Cardiac fibroblast (primary cell): ENCODE results near the gene CST9L.

Experiments
- DNase-seq, 2 donors: peaks; one replicate each; pipeline versions ENCODE4 v3.0.0 to v3.0.0-alpha.2; 2010; ENCODE audit warnings: low read depth in 2 of 2
- H3K4me3 ChIP-seq, 2 donors: replicated peaks in 1 of 2; 1 replicate in 1 of 2; 2 replicates in 1 of 2; pipeline ENCODE4 v1.5.1; 2011; ENCODE audit warnings: low read depth in 2 of 2, low read length in 2 of 2, mild to moderate bottlenecking in 2 of 2, moderate library complexity in 1 of 2
- CTCF ChIP-seq: IDR thresholded peaks from one replicate; pipeline ENCODE4 v1.5.1; 2011; ENCODE audit warnings: low read depth, mild to moderate bottlenecking, low read length, inconsistent platforms

CST9L gene

GRCh38 chr20:23568320-23568970 lies at the start of gene CST9L:
Gene CST9L (minus strand): TSS chr20:23568484. CDS start chr20:23568450, 34 bp downstream.
- no peak for DNase-seq
- no peak for TF ChIP-seq CTCF
- no peak within 1 kb of the TSS for H3K4me3 ChIP-seq

- H3K4me3 ChIP-seq: no peak overlapping the region
- no peak for DNase-seq
- no peak for TF ChIP-seq CTCF
Measured at GRCh38 chr20:23614163-23614562, 45.9 kb upstream of the CST9L start.

- H3K4me3 ChIP-seq: no peak overlapping the region
- DNase-seq: peak; percentile 54 to 63
Measured at GRCh38 chr20:23613676-23614075, 45.4 kb upstream of the CST9L start.

GRCh38 chr20:23612396-23612795 lies 44.1 kb upstream of the CST9L start:
- no peak for DNase-seq
- no peak for TF ChIP-seq CTCF
- no peak overlapping the region for H3K4me3 ChIP-seq

More at GRCh38 chr20:23613676-23614075, 45.4 kb upstream of the CST9L start:
- no peak for TF ChIP-seq CTCF

GRCh38 chr20:23609486-23610109 lies 41.3 kb upstream of the CST9L start:
- TF ChIP-seq CTCF: no peak

GRCh38 chr20:23608251-23608846 lies 40.1 kb upstream of the CST9L start:
- DNase-seq: no peak
- no peak for TF ChIP-seq CTCF
- H3K4me3 ChIP-seq: no peak overlapping the region

More at GRCh38 chr20:23609486-23610109, 41.3 kb upstream of the CST9L start:
- DNase-seq: no peak
- H3K4me3 ChIP-seq: no peak overlapping the region
